SU-DHL-6 (cell line): ENCODE results near the gene COG2.

Source experiments
- H2AFZ ChIP-seq: fragments of 200-600 bp; sonication (generic); 2 replicates; pipeline ENCODE4 v1.6.1; 2014; ENCODE audit warnings: low read depth, mild to moderate bottlenecking, moderate library complexity, mixed read lengths, antibody characterized with exemption, low read length; ENCODE audit not compliant: severe bottlenecking
- H3F3A ChIP-seq: fragments of 200-600 bp; shearing (Covaris generic); 2 replicates; pipeline ENCODE4 v1.6.0; 2016; ENCODE audit warnings: antibody characterized with exemption, mild to moderate bottlenecking; ENCODE audit not compliant: insufficient read depth
- H3K27ac ChIP-seq: fragments of 200-600 bp; sonication (generic); 2 replicates; pipeline ENCODE4 v1.5.1; 2016; ENCODE audit warnings: low read depth, mild to moderate bottlenecking, low read length, moderate library complexity, mixed read lengths
- H3K27me3 ChIP-seq: fragments of 200-600 bp; sonication (generic), shearing (Covaris generic); 2 replicates; pipeline ENCODE4 v1.6.0; 2014; ENCODE audit warnings: mild to moderate bottlenecking, low read length
- H3K36me3 ChIP-seq: fragments of 200-600 bp; sonication (generic); 2 replicates; pipeline ENCODE4 v1.6.1; 2014; ENCODE audit warnings: mild to moderate bottlenecking, low read length, mixed read lengths
- H3K4me2 ChIP-seq: fragments of 300-600, 200-600 bp; shearing (Covaris generic), sonication (generic); 2 replicates; pipeline ENCODE4 v1.6.0; 2014; ENCODE audit warnings: low read length, low read depth, mild to moderate bottlenecking; ENCODE audit not compliant: poor library complexity, severe bottlenecking
- H3K4me3 ChIP-seq: fragments of 200-600 bp; sonication (generic); 2 replicates; pipeline ENCODE4 v1.5.1; 2014; ENCODE audit warnings: antibody characterized with exemption, low read length, mild to moderate bottlenecking, mixed read lengths; ENCODE audit not compliant: insufficient read depth, poor library complexity, severe bottlenecking
- H3K79me2 ChIP-seq: fragments of 200-600 bp; sonication (generic); 2 replicates; pipeline ENCODE4 v1.6.1; 2014; ENCODE audit warnings: mild to moderate bottlenecking, low read length, moderate library complexity; ENCODE audit not compliant: insufficient read depth
- H3K9ac ChIP-seq: fragments of 200-600 bp; sonication (generic); 2 replicates; pipeline ENCODE4 v1.7.0; 2014; ENCODE audit warnings: mild to moderate bottlenecking, low read length
- H3K9me2 ChIP-seq: fragments of 200-600 bp; sonication (generic); replicated peaks from 2 replicates; pipeline ENCODE4 v1.6.1; 2014; ENCODE audit warnings: low read length; ENCODE audit not compliant: insufficient read depth
- H3K9me3 ChIP-seq: fragments of 200-600 bp; sonication (generic); 2 replicates; pipeline ENCODE4 v1.6.1; 2014; ENCODE audit warnings: low read length, mixed read lengths; ENCODE audit not compliant: insufficient read depth
- H4K20me1 ChIP-seq: fragments of 200-600 bp; sonication (generic); 2 replicates; pipeline ENCODE4 v1.6.1; 2014; ENCODE audit warnings: low read depth, mild to moderate bottlenecking, antibody characterized with exemption, low read length, moderate library complexity, mixed read lengths
- EZH2phosphoT487 ChIP-seq: fragments of 200-600 bp; sonication (generic), shearing (Covaris generic); conservative IDR thresholded peaks from 2 replicates; pipeline ENCODE4 v1.6.1; 2018; ENCODE audit warnings: mild to moderate bottlenecking, antibody characterized with exemption, low read length, moderate library complexity, mixed read lengths
- TF ChIP-seq, protein P1 (sequence below): fragments of 200-600 bp; sonication (generic); IDR thresholded peaks from one replicate; pipeline ENCODE4 v1.5.1; 2017; ENCODE audit warnings: antibody characterized with exemption, mild to moderate bottlenecking, low read length, moderate library complexity; ENCODE audit not compliant: insufficient read depth, poor library complexity, severe bottlenecking

Gene COG2

DNA sequence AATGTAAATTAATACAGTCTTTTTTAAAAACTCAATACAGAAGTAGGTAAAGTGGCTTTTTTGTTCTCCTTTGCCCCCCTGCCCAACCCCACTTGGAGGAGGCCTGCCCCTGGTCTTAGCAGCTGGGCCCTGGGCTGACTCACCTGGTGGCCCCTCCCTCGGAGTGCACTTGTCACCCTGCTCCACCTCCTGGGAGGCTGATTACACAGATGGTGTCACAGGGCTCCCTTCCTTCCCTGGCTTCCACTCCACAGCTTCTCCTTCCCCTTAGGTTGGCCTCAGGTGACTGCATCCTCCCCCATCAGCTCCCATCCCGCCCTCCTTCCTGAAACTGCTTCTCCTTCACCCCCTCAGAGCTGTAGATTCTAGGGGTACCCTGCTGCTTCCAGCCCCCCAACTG lies 93.2 kb downstream of the COG2 start:
- no peaks in the 10 kb centered on the region for H3K9me2 ChIP-seq

DNA sequence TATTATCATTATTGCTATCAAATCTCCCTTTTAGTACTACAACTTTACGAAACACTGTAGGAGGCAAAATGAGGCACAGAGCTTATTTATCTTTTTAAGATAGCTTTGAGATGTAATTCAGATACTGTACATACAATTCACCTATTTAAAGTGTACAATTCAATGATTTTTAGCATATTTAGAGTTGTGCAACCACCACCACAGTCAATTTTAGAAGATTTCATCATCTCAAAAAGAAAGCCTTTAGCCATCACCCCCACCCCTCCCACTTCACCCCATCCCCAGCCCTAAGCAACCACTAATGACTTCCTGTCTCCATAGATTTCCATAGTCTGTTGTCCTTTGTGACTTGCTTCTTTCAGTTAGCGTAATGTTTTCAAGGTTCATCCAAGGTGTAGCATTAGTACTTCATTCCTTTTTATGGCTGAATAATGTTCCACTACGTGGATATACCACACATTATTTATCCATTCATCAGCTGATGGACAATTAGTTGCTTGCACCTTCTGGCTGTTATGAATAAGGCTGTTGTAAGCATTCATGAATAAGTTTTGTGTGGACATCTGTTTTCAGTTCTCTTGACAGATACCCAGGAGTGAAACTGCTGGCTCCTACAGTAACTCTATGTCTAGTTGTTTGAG lies 95.5 kb downstream of the COG2 start:
- no peaks in the 10 kb centered on the region for H3K27me3 ChIP-seq
- H3K79me2 ChIP-seq: no peaks in the 10 kb centered on the region
- no peak overlapping the region for H2AFZ ChIP-seq
- TF ChIP-seq, protein P1, sequence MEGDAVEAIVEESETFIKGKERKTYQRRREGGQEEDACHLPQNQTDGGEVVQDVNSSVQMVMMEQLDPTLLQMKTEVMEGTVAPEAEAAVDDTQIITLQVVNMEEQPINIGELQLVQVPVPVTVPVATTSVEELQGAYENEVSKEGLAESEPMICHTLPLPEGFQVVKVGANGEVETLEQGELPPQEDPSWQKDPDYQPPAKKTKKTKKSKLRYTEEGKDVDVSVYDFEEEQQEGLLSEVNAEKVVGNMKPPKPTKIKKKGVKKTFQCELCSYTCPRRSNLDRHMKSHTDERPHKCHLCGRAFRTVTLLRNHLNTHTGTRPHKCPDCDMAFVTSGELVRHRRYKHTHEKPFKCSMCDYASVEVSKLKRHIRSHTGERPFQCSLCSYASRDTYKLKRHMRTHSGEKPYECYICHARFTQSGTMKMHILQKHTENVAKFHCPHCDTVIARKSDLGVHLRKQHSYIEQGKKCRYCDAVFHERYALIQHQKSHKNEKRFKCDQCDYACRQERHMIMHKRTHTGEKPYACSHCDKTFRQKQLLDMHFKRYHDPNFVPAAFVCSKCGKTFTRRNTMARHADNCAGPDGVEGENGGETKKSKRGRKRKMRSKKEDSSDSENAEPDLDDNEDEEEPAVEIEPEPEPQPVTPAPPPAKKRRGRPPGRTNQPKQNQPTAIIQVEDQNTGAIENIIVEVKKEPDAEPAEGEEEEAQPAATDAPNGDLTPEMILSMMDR: no peak
- TF ChIP-seq EZH2phosphoT487: no peak
- H3K4me3 ChIP-seq: no peak overlapping the region
- H3K4me2 ChIP-seq: no peak overlapping the region
- H3K9ac ChIP-seq: no peak overlapping the region
- H3K36me3 ChIP-seq: no peaks in the 10 kb centered on the region
- no peaks in the 10 kb centered on the region for H4K20me1 ChIP-seq
- no peaks in the 10 kb centered on the region for H3K9me2 ChIP-seq
- no peaks in the 10 kb centered on the region for H3K9me3 ChIP-seq
- H3K27ac ChIP-seq: no peak overlapping the region
- no peaks in the 10 kb centered on the region for H3F3A ChIP-seq

More for the DNA sequence above, 93.2 kb downstream of the COG2 start:
- TF ChIP-seq, protein P1: no peak
- no peak for TF ChIP-seq EZH2phosphoT487
- Histone ChIP-seq H3K9me3 (no peaks in the 10 kb centered on the region), H3F3A (no peaks in the 10 kb centered on the region), H3K27ac (no peak overlapping the region), H3K4me2 (no peak overlapping the region), H3K9ac (no peak overlapping the region), H3K36me3 (no peaks in the 10 kb centered on the region), H3K79me2 (no peaks in the 10 kb centered on the region), H4K20me1 (no peaks in the 10 kb centered on the region), H3K4me3 (no peak overlapping the region), H3K27me3 (no peaks in the 10 kb centered on the region), H2AFZ (no peak overlapping the region)

DNA sequence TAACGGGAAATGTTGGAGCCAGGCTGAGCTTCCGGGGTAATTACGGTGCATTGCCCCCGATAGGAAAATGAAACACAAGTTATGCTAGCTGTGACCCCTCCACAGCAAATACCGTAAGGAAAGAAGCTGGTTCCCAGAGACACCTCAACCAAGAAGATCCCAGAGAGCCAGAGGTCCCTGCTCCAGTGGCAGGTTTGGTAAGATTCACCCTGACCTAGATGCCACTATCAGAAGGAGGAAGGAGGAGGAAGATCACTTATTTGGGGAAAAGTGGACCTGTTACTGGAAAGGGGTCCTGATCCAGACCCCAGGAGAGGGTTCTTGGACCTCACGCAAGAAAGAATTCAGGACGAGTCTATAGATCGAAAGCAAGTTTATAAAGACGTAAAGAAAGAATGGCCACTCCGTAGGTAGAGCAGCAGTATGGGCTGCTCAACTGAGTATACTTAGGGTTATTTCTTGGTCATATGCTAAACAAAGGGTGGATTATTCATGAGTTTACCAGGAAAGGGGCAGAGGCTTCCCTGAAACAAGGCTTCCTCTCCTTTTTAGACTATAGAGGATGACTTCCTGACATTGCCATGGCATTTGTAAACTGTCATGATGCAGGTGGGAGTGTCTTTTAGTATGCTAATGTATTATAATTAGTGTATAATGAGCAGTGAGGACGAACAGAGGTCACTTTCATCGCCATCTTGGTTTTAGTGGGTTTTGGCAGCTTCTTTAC lies 97.4 kb downstream of the COG2 start:
- no peaks in the 10 kb centered on the region for H3K27me3 ChIP-seq
- no peak overlapping the region for H3K4me2 ChIP-seq
- H3K36me3 ChIP-seq: no peaks in the 10 kb centered on the region
- no peak overlapping the region for H3K4me3 ChIP-seq
- H3K27ac ChIP-seq: no peak overlapping the region
- no peaks in the 10 kb centered on the region for H4K20me1 ChIP-seq
- TF ChIP-seq EZH2phosphoT487: no peak
- TF ChIP-seq, protein P1: no peak
- no peaks in the 10 kb centered on the region for H3F3A ChIP-seq
- no peaks in the 10 kb centered on the region for H3K9me3 ChIP-seq
- H3K9ac ChIP-seq: no peak overlapping the region
- H2AFZ ChIP-seq: no peak overlapping the region
- no peaks in the 10 kb centered on the region for H3K79me2 ChIP-seq
- no peaks in the 10 kb centered on the region for H3K9me2 ChIP-seq
